WTC11 (cell line): ENCODE data around the gene ZNF277. TPM values are rescaled to one million over a fixed set of nuclear protein-coding genes. Genes with fewer than 3 reads are reported as not detected.

Experiments used
- ATAC-seq: fragments of 200-7000 bp; cut with Tn5 transposase; 2 replicates; pipeline ENCODE4 v1.10.0; 2021; ENCODE audit warnings: mild to moderate bottlenecking, moderate library complexity
- CTCF ChIA-PET: fragments of 300-600 bp; sonication (Branson Sonifier 250); formaldehyde crosslinking; loops from one replicate; lab custom pipeline; 2021; ENCODE audit warnings: antibody characterized with exemption; lab: Charles Lee
- POLR2A ChIA-PET: fragments of 350-600 bp; sonication (Branson Sonifier 250); formaldehyde crosslinking; loops from one replicate; lab custom pipeline; 2021; ENCODE audit warnings: antibody characterized with exemption; lab: Charles Lee
- DNase-seq: peaks from one replicate; pipeline ENCODE4 v3.0.0; 2021; ENCODE audit warnings: low spot score
- H3K27ac Mint-ChIP-seq: 2 replicates; pipeline ENCODE4 v1.8.0; 2021; ENCODE audit warnings: mixed read lengths
- H3K27me3 Mint-ChIP-seq: 2 replicates; pipeline ENCODE4 v1.8.0; 2021; ENCODE audit warnings: low read depth, mild to moderate bottlenecking, moderate library complexity, mixed read lengths
- H3K36me3 Mint-ChIP-seq: 2 replicates; pipeline ENCODE4 v1.8.0; 2021; ENCODE audit warnings: mixed read lengths
- H3K4me1 Mint-ChIP-seq: 2 replicates; pipeline ENCODE4 v1.8.0; 2022; ENCODE audit warnings: mixed read lengths
- H3K4me3 Mint-ChIP-seq: 2 replicates; pipeline ENCODE4 v1.8.0; 2021; ENCODE audit warnings: mild to moderate bottlenecking, moderate library complexity, mixed read lengths
- H3K9me3 Mint-ChIP-seq: 2 replicates; pipeline ENCODE4 v1.8.0; 2021; ENCODE audit warnings: mixed read lengths
- CREB1 ChIP-seq: sonication (generic); formaldehyde crosslinking; IDR thresholded peaks from 2 replicates; pipeline ENCODE4 v1.8.0; 2023; ENCODE audit warnings: mild to moderate bottlenecking, missing genetic modification reagents
- FOXK1 ChIP-seq: sonication (generic); formaldehyde crosslinking; IDR thresholded peaks from 2 replicates; pipeline ENCODE4 v1.8.0; 2022; ENCODE audit warnings: mild to moderate bottlenecking, moderate library complexity, missing genetic modification reagents
- IRF1 ChIP-seq: sonication (generic); formaldehyde crosslinking; IDR thresholded peaks from 2 replicates; pipeline ENCODE4 v1.8.0; 2023; ENCODE audit warnings: missing genetic modification reagents
- JAZF1 ChIP-seq: fragments of 250-450 bp; sonication (Bioruptor Pico); IDR thresholded peaks from 2 replicates; pipeline ENCODE4 v1.9.0; 2021; ENCODE audit warnings: moderate library complexity, mild to moderate bottlenecking, inconsistent platforms
- KAT7 ChIP-seq: sonication (generic); formaldehyde crosslinking; IDR thresholded peaks from 2 replicates; pipeline ENCODE4 v1.8.1; 2023; ENCODE audit warnings: missing genetic modification reagents, mild to moderate bottlenecking, borderline replicate concordance
- NFE2L1 ChIP-seq: sonication (generic); formaldehyde crosslinking; IDR thresholded peaks from 2 replicates; pipeline ENCODE4 v1.8.1; 2023; ENCODE audit warnings: missing genetic modification reagents
- SP1 ChIP-seq: sonication (generic); formaldehyde crosslinking; conservative IDR thresholded peaks from 2 replicates; pipeline ENCODE4 v1.8.1; 2022; ENCODE audit warnings: missing genetic modification reagents
- STAT6 ChIP-seq: sonication (generic); formaldehyde crosslinking; conservative IDR thresholded peaks from 2 replicates; pipeline ENCODE4 v1.8.1; 2023; ENCODE audit warnings: mild to moderate bottlenecking, low read depth, missing genetic modification reagents, moderate library complexity
- TEAD4 ChIP-seq: sonication (generic); formaldehyde crosslinking; IDR thresholded peaks from 2 replicates; pipeline ENCODE4 v1.8.0; 2022; ENCODE audit warnings: mild to moderate bottlenecking, missing genetic modification reagents
- USF1 ChIP-seq: sonication (generic); formaldehyde crosslinking; IDR thresholded peaks from 2 replicates; pipeline ENCODE4 v1.8.0; 2022; ENCODE audit warnings: mild to moderate bottlenecking, missing genetic modification reagents
- ZBTB21 ChIP-seq: sonication (generic); formaldehyde crosslinking; IDR thresholded peaks from 2 replicates; pipeline ENCODE4 v1.8.1; 2023; ENCODE audit warnings: mild to moderate bottlenecking, missing genetic modification reagents, borderline replicate concordance
- ZMAT4 ChIP-seq: fragments of 250-450 bp; sonication (Bioruptor Pico); IDR thresholded peaks from 2 replicates; pipeline ENCODE4 v1.9.0; 2021; ENCODE audit warnings: mild to moderate bottlenecking
- ZNF232 ChIP-seq: sonication (generic); formaldehyde crosslinking; IDR thresholded peaks from 2 replicates; pipeline ENCODE4 v1.8.0; 2022; ENCODE audit warnings: mild to moderate bottlenecking, missing genetic modification reagents
- ZNF512 ChIP-seq: sonication (generic); formaldehyde crosslinking; IDR thresholded peaks from 2 replicates; pipeline ENCODE4 v1.8.1; 2022; ENCODE audit warnings: missing genetic modification reagents, borderline replicate concordance
- total RNA-seq: library from RNA; stranded (reverse); gene quantifications from 3 replicates; pipeline ENCODE4 v1.2.3, GENCODE V29; 2021
- TF ChIP-seq, protein P1 (sequence below): fragments of 250-450 bp; sonication (Bioruptor Pico); conservative IDR thresholded peaks from 2 replicates; pipeline ENCODE4 v1.9.0; 2021; ENCODE audit warnings: mild to moderate bottlenecking
- TF ChIP-seq, protein P2 (sequence below): sonication (generic); formaldehyde crosslinking; IDR thresholded peaks from 2 replicates; pipeline ENCODE4 v1.8.0; 2022; ENCODE audit warnings: mild to moderate bottlenecking, missing genetic modification reagents

Gene ZNF277
- total RNA-seq, 1 experiment from 2014 or later: 22.5 TPM

- TF ChIP-seq TEAD4 (CRISPR knock-in tag) (no peak), KAT7 (CRISPR knock-in tag) (no peak), IRF1 (CRISPR knock-in tag) (no peak), SP1 (no peak), ZMAT4 (CRISPR knock-in tag) (no peak), ZNF512 (CRISPR knock-in tag) (no peak), JAZF1 (no peak), ZNF232 (CRISPR knock-in tag) (no peak), FOXK1 (CRISPR knock-in tag) (no peak)
- TF ChIP-seq, protein P1, sequence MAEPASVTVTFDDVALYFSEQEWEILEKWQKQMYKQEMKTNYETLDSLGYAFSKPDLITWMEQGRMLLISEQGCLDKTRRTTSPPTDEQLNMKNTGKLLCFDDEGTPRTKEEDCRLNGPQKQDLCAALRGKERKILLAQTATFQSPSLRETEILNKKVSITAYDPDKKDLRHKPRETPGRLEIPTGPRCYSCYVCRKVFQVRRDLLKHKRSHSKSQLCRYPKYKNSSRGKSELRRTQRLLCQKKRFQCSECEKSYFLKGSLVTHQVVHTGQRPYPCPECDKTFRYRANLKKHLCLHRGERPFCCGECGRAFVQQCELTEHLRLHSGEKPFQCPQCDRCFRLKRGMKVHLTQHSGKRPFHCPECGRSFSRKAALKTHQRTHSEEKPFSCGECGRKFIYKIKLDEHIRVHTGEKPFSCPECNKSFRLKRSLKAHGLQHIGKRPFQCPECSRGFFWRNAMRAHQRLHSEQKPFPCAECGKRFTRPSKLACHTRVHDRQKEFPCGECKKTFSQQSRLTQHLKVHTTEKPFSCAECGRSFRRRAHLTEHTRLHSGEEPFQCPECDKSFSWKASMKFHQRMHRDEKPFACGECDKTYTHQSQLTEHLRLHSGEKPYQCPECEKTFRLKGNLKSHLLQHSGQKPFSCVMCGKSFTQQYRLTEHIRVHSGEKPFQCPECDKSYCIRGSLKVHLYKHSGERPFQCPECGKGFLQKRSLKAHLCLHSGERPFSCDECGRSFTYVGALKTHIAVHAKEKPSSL (CRISPR knock-in tag): no peak
These were observed 50.6 kb downstream of the ZNF277 start (continued) for GRCh38 chr7:112257073-112257472.

DNA sequence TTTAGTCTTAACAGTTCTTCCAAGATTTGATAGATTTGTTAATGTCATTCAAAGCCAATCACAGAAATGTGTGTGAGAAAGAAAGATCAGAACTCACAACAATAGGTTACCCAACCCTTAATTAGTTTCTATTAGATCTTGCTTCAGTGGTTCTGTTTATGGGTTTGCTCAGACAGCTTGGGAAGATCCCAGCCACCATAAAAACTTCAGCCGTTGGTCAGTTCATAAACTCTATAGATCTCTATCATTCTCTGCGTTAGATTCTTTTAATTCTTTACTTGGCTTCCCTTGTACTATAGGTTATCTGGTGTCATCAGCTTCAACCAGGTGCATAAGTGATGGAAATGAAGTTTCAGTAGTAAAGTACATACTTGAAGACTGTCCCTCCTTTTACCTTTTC is 54.4 kb downstream of the ZNF277 start:
- H3K4me1 Mint-ChIP-seq: peaks cover 49% of the 10 kb centered on the region
- no peak for ATAC-seq
- no peak for DNase-seq
- POLR2A ChIA-PET: no interaction called here
- no peaks in the 10 kb centered on the region for H3K36me3 Mint-ChIP-seq
- no peak overlapping the region for H3K4me3 Mint-ChIP-seq
- H3K9me3 Mint-ChIP-seq: no peaks in the 10 kb centered on the region
- no peak for TF ChIP-seq CREB1 (CRISPR knock-in tag)
- no peak for TF ChIP-seq NFE2L1 (CRISPR knock-in tag)
- no peak for TF ChIP-seq ZBTB21 (CRISPR knock-in tag)
- no peak for TF ChIP-seq STAT6 (CRISPR knock-in tag)
- TF ChIP-seq, protein P2, sequence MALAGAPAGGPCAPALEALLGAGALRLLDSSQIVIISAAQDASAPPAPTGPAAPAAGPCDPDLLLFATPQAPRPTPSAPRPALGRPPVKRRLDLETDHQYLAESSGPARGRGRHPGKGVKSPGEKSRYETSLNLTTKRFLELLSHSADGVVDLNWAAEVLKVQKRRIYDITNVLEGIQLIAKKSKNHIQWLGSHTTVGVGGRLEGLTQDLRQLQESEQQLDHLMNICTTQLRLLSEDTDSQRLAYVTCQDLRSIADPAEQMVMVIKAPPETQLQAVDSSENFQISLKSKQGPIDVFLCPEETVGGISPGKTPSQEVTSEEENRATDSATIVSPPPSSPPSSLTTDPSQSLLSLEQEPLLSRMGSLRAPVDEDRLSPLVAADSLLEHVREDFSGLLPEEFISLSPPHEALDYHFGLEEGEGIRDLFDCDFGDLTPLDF (CRISPR knock-in tag): no peak
- no peak for TF ChIP-seq USF1
- no peaks in the 10 kb centered on the region for H3K27me3 Mint-ChIP-seq
- CTCF ChIA-PET: interaction anchor here (1.2 kb wide), 1 partner anchor 13 kb away, joined by 3 read pairs; no protein-coding TSS in a partner anchor
- no peak overlapping the region for H3K27ac Mint-ChIP-seq
